ENCODE data around the gene PPT2. TPM values are rescaled to one million over a fixed set of nuclear protein-coding genes. Genes with fewer than 3 reads are reported as not detected.

Gene PPT2
- total RNA-seq, 1 experiment from 2014 or later: 30.0 TPM

DNA sequence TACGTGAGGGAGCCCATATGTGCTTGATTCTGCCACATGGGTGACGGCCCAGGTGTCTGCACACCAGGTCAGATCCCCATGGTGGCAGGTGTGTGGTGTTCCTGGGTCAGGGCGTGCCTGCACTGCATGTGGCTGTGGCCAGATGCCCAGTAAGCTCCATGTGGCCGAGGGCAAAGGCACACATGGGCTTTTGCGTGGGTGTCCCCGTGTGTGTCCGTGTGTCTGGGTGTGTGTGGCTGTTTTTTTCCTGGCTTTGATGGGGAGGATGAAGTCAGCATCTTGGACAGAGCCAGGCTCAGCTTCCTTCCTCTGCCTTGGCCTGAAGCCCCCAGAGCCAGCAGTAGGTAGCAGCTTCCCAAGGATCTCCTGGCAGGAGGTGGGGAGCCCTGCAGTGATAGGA, 43.3 kb upstream of the PPT2 start (continued):
- TF ChIP-seq, protein P1, sequence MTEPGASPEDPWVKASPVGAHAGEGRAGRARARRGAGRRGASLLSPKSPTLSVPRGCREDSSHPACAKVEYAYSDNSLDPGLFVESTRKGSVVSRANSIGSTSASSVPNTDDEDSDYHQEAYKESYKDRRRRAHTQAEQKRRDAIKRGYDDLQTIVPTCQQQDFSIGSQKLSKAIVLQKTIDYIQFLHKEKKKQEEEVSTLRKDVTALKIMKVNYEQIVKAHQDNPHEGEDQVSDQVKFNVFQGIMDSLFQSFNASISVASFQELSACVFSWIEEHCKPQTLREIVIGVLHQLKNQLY (CRISPR knock-in tag; IDR thresholded peaks at IDR 0.05): no peak

DNA sequence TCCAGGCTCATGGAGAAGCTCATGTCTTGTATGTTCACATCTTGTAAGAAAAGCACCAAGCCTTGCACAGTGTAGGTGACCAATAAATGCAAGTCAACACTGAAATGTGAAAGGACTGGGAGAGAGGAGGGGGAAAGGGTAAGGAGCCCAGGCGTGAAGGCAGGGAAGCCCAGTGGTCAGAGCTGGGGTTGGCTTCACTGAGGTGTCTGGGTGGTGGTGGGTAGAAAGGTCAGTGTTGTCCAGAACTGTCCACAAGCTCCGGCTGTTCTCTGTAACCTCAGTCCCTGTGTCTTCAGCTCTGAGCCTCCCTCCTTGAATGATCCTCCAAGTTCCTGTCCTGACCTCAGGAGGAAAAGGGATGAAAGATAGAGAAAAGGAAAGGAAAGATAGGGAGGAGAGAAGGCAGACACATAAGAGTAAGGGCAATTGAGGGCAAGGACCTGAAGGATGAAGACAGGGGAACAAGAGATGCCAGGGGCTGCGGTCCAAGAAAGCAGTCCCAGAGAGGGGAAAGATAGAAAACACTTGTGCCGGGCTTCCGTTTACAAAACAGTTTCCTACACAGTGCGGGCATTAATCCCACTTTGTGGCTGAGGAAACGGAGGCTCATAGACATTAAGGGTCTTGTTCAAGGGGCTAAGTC, 42.4 kb upstream of the PPT2 start:
- no peak for TF ChIP-seq TCF7 (CRISPR knock-in tag; IDR thresholded peaks at IDR 0.05; ENCODE audit: low read depth)
- H3K27ac Mint-ChIP-seq: no peak overlapping the region
- CTCF ChIA-PET: interaction anchor here (1.1 to 3.4 kb wide), 3 partner anchors 7 to 64 kb away, joined by 3 to 20 read pairs (median 4); no protein-coding TSS in a partner anchor
- POLR2A ChIA-PET: no interaction called here
- H3K4me1 Mint-ChIP-seq: peaks cover 20% of the 10 kb centered on the region
- ATAC-seq (no peak), DNase-seq (ENCODE audit: low spot score) (no peak)
- peaks cover 6% of the 10 kb centered on the region; the same call in 1 of the 2 replicates for H3K36me3 Mint-ChIP-seq
- H3K27me3 Mint-ChIP-seq (ENCODE audit: low read depth): peaks cover 14% of the 10 kb centered on the region
- no peak overlapping the region for H3K4me3 Mint-ChIP-seq
- H3K9me3 Mint-ChIP-seq: no peaks in the 10 kb centered on the region

DNA sequence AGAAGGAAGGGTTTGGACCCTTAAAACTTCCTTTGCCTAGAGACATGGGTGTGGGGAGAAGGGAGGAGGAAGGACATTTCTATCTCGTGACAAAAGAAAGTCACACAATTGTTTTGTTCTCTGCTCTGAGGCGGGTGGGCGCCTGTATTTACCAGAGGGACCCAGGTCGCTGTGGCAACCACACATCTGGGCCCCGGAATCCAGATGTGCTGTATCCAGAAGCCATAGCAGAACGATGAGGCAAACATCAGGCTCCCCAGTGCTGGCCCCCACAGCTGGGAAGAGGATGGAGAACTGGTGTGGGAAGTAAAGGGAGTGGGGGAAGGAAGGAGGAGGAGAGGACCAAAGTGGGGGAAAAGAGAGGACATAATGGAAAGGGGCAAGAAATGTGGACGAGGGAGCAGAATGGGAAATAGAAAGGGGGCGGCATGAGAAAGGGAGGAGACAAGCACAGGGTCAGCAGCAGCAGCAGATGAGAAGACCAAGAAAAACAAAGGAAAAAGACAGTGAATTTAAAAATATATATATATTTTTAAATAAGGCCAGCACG, 41.4 kb upstream of the PPT2 start:
- no peak for TF ChIP-seq FOXK1 (CRISPR knock-in tag; IDR thresholded peaks at IDR 0.05)
- no peak for TF ChIP-seq MYBL2 (CRISPR knock-in tag; IDR thresholded peaks at IDR 0.05)
- no peak for TF ChIP-seq ETV6 (CRISPR knock-in tag; IDR thresholded peaks at IDR 0.05)
- TF ChIP-seq MXD4 (CRISPR knock-in tag; IDR thresholded peaks at IDR 0.05; ENCODE audit: borderline replicate concordance): no peak
- TF ChIP-seq, protein P2, sequence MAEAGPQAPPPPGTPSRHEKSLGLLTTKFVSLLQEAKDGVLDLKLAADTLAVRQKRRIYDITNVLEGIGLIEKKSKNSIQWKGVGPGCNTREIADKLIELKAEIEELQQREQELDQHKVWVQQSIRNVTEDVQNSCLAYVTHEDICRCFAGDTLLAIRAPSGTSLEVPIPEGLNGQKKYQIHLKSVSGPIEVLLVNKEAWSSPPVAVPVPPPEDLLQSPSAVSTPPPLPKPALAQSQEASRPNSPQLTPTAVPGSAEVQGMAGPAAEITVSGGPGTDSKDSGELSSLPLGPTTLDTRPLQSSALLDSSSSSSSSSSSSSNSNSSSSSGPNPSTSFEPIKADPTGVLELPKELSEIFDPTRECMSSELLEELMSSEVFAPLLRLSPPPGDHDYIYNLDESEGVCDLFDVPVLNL (CRISPR knock-in tag; IDR thresholded peaks at IDR 0.05; ENCODE audit: borderline replicate concordance, low read depth): no peak
- TF ChIP-seq NR3C1 (CRISPR knock-in tag; conservative IDR thresholded peaks at IDR 0.05; ENCODE audit: low read depth): no peak
- TF ChIP-seq EMX1 (CRISPR knock-in tag; IDR thresholded peaks at IDR 0.05): no peak
- TF ChIP-seq, protein P3, sequence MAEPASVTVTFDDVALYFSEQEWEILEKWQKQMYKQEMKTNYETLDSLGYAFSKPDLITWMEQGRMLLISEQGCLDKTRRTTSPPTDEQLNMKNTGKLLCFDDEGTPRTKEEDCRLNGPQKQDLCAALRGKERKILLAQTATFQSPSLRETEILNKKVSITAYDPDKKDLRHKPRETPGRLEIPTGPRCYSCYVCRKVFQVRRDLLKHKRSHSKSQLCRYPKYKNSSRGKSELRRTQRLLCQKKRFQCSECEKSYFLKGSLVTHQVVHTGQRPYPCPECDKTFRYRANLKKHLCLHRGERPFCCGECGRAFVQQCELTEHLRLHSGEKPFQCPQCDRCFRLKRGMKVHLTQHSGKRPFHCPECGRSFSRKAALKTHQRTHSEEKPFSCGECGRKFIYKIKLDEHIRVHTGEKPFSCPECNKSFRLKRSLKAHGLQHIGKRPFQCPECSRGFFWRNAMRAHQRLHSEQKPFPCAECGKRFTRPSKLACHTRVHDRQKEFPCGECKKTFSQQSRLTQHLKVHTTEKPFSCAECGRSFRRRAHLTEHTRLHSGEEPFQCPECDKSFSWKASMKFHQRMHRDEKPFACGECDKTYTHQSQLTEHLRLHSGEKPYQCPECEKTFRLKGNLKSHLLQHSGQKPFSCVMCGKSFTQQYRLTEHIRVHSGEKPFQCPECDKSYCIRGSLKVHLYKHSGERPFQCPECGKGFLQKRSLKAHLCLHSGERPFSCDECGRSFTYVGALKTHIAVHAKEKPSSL (CRISPR knock-in tag; conservative IDR thresholded peaks at IDR 0.05): no peak
- TF ChIP-seq, protein P4, sequence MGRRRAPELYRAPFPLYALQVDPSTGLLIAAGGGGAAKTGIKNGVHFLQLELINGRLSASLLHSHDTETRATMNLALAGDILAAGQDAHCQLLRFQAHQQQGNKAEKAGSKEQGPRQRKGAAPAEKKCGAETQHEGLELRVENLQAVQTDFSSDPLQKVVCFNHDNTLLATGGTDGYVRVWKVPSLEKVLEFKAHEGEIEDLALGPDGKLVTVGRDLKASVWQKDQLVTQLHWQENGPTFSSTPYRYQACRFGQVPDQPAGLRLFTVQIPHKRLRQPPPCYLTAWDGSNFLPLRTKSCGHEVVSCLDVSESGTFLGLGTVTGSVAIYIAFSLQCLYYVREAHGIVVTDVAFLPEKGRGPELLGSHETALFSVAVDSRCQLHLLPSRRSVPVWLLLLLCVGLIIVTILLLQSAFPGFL (CRISPR knock-in tag; IDR thresholded peaks at IDR 0.05; ENCODE audit: borderline replicate concordance): no peak
- no peak for TF ChIP-seq FOXJ3 (CRISPR knock-in tag; IDR thresholded peaks at IDR 0.05; ENCODE audit: borderline replicate concordance)
- no peak for TF ChIP-seq ELF4 (CRISPR knock-in tag; IDR thresholded peaks at IDR 0.05; ENCODE audit: low read depth)
- no peak overlapping the region for H3K4me3 Mint-ChIP-seq
- no peaks in the 10 kb centered on the region for H3K9me3 Mint-ChIP-seq
- ChIA-PET POLR2A (no interaction called here), CTCF (no interaction called here)
- no peak for ATAC-seq
- DNase-seq (ENCODE audit: low spot score): no peak
- H3K27ac Mint-ChIP-seq: no peak overlapping the region
- H3K27me3 Mint-ChIP-seq (ENCODE audit: low read depth): peaks cover 12% of the 10 kb centered on the region
- H3K4me1 Mint-ChIP-seq: peaks cover 20% of the 10 kb centered on the region
- peaks cover 7% of the 10 kb centered on the region; the same call in 1 of the 2 replicates for H3K36me3 Mint-ChIP-seq

Measured in WTC11 (cell line).